Upper lobe of left lung (tissue), 6 donors: ENCODE data around the gene PUSL1. TPM values are rescaled to one million over a fixed set of nuclear protein-coding genes. Genes with fewer than 3 reads are reported as not detected.

Experiments
- ATAC-seq, 2 donors: fragments of 200-7000 bp; cut with Tn5 transposase; one replicate each; pipeline ENCODE4 v1.9.1; 2022; ENCODE audit warnings: mild to moderate bottlenecking in 2 of 2, moderate library complexity in 2 of 2; ENCODE audit not compliant: low FRiP score in 2 of 2
- DNase-seq, 2 donors: peaks; one replicate each; pipeline ENCODE4 v3.0.0-alpha.2; 2019 to 2020
- H3K27ac ChIP-seq, 4 donors: fragments of 200-600 bp; sonication (generic); one replicate each; pipeline ENCODE4 v1.5.1; 2016 to 2019
- H3K27me3 ChIP-seq, 4 donors: fragments of 200-600 bp; sonication (generic); one replicate each; pipeline ENCODE4 v1.5.1; 2017 to 2019
- H3K36me3 ChIP-seq, 4 donors: fragments of 200-600 bp; sonication (generic); one replicate each; pipeline ENCODE4 v1.5.1; 2016 to 2019
- H3K4me1 ChIP-seq, 4 donors: fragments of 200-600 bp; sonication (generic); one replicate each; pipeline ENCODE4 v1.5.1; 2018 to 2019
- H3K4me3 ChIP-seq, 4 donors: fragments of 200-600 bp; sonication (generic); one replicate each; pipeline ENCODE4 v1.5.1; 2017 to 2019; ENCODE audit warnings: mild to moderate bottlenecking in 2 of 4, moderate library complexity in 1 of 4
- H3K9me3 ChIP-seq, 4 donors: fragments of 200-600 bp; sonication (generic); one replicate each; pipeline ENCODE4 v1.5.1; 2018 to 2019
- EP300 ChIP-seq, 4 donors: sonication (generic); formaldehyde crosslinking; IDR thresholded peaks; one replicate each; pipeline ENCODE4 v1.5.1; 2017; ENCODE audit warnings: antibody characterized with exemption in 4 of 4, control low read depth in 2 of 4
- POLR2A ChIP-seq, 4 donors: fragments of 450-650 bp; IDR thresholded peaks; one replicate each; pipeline ENCODE4 v1.5.1; 2016 to 2017; ENCODE audit warnings: antibody characterized with exemption in 4 of 4, mild to moderate bottlenecking in 2 of 4
- POLR2AphosphoS5 ChIP-seq, 2 donors: sonication (generic); formaldehyde crosslinking; IDR thresholded peaks; one replicate each; pipeline ENCODE4 v1.5.1; 2017; ENCODE audit warnings: antibody characterized with exemption in 2 of 2
- WGBS, 2 donors: methylation state at CpG; one replicate each; pipeline ENCODE4 v1.1.5; 2017 to 2018; 5-methylcytosine and 5-hydroxymethylcytosine counted together
- total RNA-seq, 6 donors: library from RNA; depleted of rRNA in 4 of 6; stranded (reverse); fragments of >200 nt in 4 of 6; gene quantifications; one replicate each; pipeline versions ENCODE4 v1.1.0 to v1.2.1, GENCODE V29; 2016 to 2021
- TF ChIP-seq, protein P1 (sequence below), 6 experiments: fragments of 450-650 bp in 4 of 6; fragments of 200-600 bp in 2 of 6; sonication (generic) in 2 of 6; IDR thresholded peaks; one replicate each; pipeline ENCODE4 v1.5.1; 2016 to 2019; ENCODE audit warnings: antibody characterized with exemption in 6 of 6
- donor health status: DM: no; HTN: no; CAD: no; lungs with moderate emphysema.
- donor health status: DM: no; HTN: yes; CAD: no; lungs with severe emphysema.

The PUSL1 gene
- total RNA-seq, 6 donors from 2014 or later, result 16.8 to 38.8 (median 23.0) TPM

DNA sequence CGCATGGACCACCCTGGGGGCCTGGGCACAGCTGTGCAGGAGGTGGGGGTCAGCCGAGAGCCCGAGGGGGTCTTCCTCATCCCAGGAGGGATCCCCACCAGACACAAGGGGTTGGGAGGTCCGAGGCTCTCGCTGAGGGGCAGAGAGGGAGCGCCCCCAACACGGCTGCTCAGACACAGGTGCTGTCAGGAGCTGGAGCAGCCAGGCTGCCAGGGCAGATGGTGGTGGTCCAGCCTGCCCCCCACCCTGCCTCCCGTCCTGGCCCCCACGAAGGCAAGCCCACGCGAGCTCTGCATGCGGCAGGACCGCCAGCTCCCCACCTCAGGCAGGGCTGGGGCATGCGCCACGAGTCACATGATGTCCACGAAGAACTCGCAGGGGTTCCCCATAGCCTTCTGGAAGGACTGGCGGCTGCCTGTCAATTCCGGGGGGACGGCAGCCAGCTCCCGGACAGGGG, 27.4 kb downstream of the PUSL1 start:
- no peak overlapping the region for H3K4me3 ChIP-seq
- H3K36me3 ChIP-seq, result peaks cover 3 to 58% (median 41%) of the 10 kb centered on the region in 4 donors
- TF ChIP-seq EP300 (IDR thresholded peaks at IDR 0.05) (no peak), POLR2AphosphoS5 (IDR thresholded peaks at IDR 0.05) (no peak), POLR2A (IDR thresholded peaks at IDR 0.05) (no peak)
- TF ChIP-seq, protein P1, sequence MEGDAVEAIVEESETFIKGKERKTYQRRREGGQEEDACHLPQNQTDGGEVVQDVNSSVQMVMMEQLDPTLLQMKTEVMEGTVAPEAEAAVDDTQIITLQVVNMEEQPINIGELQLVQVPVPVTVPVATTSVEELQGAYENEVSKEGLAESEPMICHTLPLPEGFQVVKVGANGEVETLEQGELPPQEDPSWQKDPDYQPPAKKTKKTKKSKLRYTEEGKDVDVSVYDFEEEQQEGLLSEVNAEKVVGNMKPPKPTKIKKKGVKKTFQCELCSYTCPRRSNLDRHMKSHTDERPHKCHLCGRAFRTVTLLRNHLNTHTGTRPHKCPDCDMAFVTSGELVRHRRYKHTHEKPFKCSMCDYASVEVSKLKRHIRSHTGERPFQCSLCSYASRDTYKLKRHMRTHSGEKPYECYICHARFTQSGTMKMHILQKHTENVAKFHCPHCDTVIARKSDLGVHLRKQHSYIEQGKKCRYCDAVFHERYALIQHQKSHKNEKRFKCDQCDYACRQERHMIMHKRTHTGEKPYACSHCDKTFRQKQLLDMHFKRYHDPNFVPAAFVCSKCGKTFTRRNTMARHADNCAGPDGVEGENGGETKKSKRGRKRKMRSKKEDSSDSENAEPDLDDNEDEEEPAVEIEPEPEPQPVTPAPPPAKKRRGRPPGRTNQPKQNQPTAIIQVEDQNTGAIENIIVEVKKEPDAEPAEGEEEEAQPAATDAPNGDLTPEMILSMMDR (IDR thresholded peaks at IDR 0.05), result no peak
- H3K27ac ChIP-seq, result no peak overlapping the region
- ATAC-seq (no peak), DNase-seq (peak in 1 of 2 donors; percentile 75)
- no peaks in the 10 kb centered on the region for H3K9me3 ChIP-seq
- no peaks in the 10 kb centered on the region for H3K27me3 ChIP-seq
- H3K4me1 ChIP-seq, result peaks cover 0 to 23% (median 8%) of the 10 kb centered on the region in 4 donors
- 60 to 88% methylated on average over 1 to 19 of the region's 21 CpGs for WGBS, 2 donors

DNA sequence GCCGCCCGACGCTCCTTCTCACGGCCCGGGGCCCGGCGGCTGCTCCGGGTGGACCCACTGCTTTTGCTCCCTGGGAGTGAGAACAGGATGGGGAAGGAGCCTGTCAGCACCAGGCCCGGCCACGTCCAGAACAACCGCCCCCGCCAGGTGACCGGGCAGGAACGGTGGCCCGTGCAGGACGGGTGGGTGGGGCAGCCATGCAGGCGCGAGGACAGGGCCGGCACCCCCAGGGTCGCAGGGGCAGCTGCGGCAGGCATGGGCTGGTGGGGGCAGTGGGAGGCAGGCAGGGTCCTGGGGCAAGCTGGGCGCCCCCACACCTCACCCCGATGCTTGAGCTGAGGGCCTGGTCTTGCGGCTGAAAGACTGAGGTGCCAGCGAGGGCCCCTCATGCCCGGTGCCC, 28.0 kb downstream of the PUSL1 start:
- Histone ChIP-seq H3K27me3 (no peaks in the 10 kb centered on the region), H3K27ac (no peak overlapping the region), H3K36me3 (peaks cover 3 to 64% (median 44%) of the 10 kb centered on the region in 4 donors), H3K9me3 (no peaks in the 10 kb centered on the region), H3K4me3 (no peak overlapping the region), H3K4me1 (peaks cover 0 to 17% (median 1%) of the 10 kb centered on the region in 4 donors)
- no peak for TF ChIP-seq POLR2AphosphoS5 (IDR thresholded peaks at IDR 0.05)
- no peak for TF ChIP-seq POLR2A (IDR thresholded peaks at IDR 0.05)
- TF ChIP-seq EP300 (IDR thresholded peaks at IDR 0.05), result no peak
- TF ChIP-seq, protein P1 (IDR thresholded peaks at IDR 0.05), result no peak
- peak in 1 of 2 donors; percentile 79 for DNase-seq
- WGBS, 2 donors, result 96 to 98% methylated on average over 8 to 22 of the region's 26 CpGs
- no peak for ATAC-seq

DNA sequence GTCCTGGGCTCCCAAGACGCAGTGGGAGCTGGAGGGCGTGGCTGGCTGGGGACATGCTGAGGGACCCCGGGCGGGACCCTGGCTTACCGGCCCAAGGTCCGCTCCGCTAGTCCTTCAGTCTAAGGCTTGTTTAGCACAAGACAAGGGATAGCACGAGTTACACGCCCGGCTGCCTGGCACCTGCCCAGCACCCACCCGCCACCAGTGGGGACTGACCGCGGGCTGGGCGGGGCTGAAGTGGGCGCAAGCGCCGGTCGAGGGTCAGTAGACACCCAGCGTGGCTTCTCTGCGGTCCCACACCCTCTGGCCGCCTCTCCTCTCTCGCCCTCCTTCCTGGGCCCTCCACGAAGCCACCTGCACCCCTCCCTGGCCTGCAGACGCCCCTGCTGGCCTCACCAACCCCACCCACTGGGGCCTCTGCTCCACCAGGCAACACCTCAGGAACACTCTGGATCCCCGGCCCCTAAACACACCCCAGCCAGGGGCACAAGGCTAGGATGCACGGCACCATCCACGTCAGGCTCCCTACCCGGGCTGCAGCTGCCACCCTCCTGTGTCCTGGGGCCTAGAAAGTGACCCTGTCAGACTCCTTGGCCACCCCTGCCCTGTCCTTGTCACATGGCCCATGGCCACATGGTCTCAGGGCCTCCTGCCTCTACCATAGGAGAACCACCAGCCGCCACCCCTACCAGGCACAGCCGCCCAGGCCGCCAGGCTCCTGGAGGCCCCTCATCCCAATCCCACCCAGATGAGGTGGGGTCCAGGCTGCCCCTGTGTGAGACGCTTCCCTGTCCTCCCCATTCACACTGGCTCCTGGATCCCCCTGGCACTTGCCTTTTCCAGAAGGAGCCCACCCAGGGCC, 28.8 kb downstream of the PUSL1 start:
- Histone ChIP-seq H3K4me1 (peaks cover 0 to 9% (median 0%) of the 10 kb centered on the region in 4 donors), H3K4me3 (no peak overlapping the region), H3K27ac (no peak overlapping the region), H3K27me3 (no peaks in the 10 kb centered on the region), H3K36me3 (peaks cover 3 to 70% (median 44%) of the 10 kb centered on the region in 4 donors), H3K9me3 (no peaks in the 10 kb centered on the region)
- WGBS, 2 donors, result 96 to 97% methylated on average over 31 to 32 of the region's 32 CpGs
- DNase-seq (peak in 1 of 2 donors; percentile 81), ATAC-seq (no peak)
- TF ChIP-seq, protein P1 (IDR thresholded peaks at IDR 0.05), result no peak
- TF ChIP-seq POLR2AphosphoS5 (IDR thresholded peaks at IDR 0.05) (no peak), EP300 (IDR thresholded peaks at IDR 0.05) (no peak), POLR2A (IDR thresholded peaks at IDR 0.05) (no peak)

DNA sequence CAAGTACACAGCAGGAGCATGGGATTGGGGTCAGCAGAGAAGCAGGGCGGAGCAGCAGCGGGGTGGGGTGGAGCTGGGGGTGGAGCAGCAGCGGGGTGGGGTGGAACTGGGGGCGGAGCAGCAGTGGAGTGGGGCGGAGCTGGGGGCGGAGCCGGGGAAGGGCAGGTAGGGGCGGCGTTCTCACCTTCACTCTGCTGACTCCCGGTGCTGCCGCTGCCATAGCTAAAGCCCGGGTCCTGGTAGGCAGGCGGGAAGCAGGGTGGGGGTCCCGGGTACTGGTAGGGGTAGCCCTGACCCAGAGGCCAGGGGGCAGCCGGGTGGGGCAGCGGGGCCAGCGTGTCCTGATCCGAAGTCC, 29.4 kb downstream of the PUSL1 start:
- Histone ChIP-seq H3K36me3 (peaks cover 3 to 70% (median 44%) of the 10 kb centered on the region in 4 donors), H3K4me1 (peaks cover 0 to 3% (median 0%) of the 10 kb centered on the region in 4 donors), H3K27ac (no peak overlapping the region), H3K27me3 (no peaks in the 10 kb centered on the region), H3K4me3 (no peak overlapping the region), H3K9me3 (no peaks in the 10 kb centered on the region)
- peak in 1 of 2 donors; percentile 88 for DNase-seq
- 74 to 91% methylated on average over 10 to 13 of the region's 18 CpGs for WGBS, 2 donors
- TF ChIP-seq POLR2A (IDR thresholded peaks at IDR 0.05), result no peak
- TF ChIP-seq EP300 (IDR thresholded peaks at IDR 0.05), result no peak
- no peak for TF ChIP-seq POLR2AphosphoS5 (IDR thresholded peaks at IDR 0.05)
- TF ChIP-seq, protein P1 (IDR thresholded peaks at IDR 0.05), result no peak
- ATAC-seq, result no peak
